Kidney (tissue), 14 donors: ENCODE results near the gene SLC43A1. TPM values are rescaled to one million over a fixed set of nuclear protein-coding genes. Genes with fewer than 3 reads are reported as not detected.

Source experiments
- DNase-seq, 5 donors: peaks; one replicate each; pipeline ENCODE4 v3.0.0-alpha.2; 2013 to 2020
- FAIRE-seq: peaks from 2 replicates; lab custom pipeline; 2012; peaks lifted over from hg19 to GRCh38; lab: Jason Lieb, UNC
- H3K27ac ChIP-seq, 2 donors: one replicate each; pipeline ENCODE4 v1.7.0; 2013; ENCODE audit warnings: low read depth in 2 of 2, low read length in 2 of 2, inconsistent platforms in 1 of 2
- H3K27me3 ChIP-seq: one replicate; pipeline ENCODE4 v1.7.1; 2013; ENCODE audit warnings: low read length, inconsistent platforms; ENCODE audit not compliant: control insufficient read depth, insufficient read depth
- H3K36me3 ChIP-seq, 3 donors: one replicate each; pipeline versions ENCODE4 v1.7.0 to v1.7.1; 2013; ENCODE audit warnings: low read length in 3 of 3, control low read depth in 1 of 3, inconsistent platforms in 1 of 3; ENCODE audit not compliant: insufficient read depth in 3 of 3, control insufficient read depth in 2 of 3
- H3K4me1 ChIP-seq, 3 donors: one replicate each; pipeline versions ENCODE4 v1.7.0 to v1.7.1; 2013; ENCODE audit warnings: low read length in 3 of 3, inconsistent platforms in 1 of 3, low read depth in 1 of 3; ENCODE audit not compliant: control insufficient read depth in 2 of 3, insufficient read depth in 2 of 3
- H3K4me3 ChIP-seq, 3 donors: one replicate each; pipeline versions ENCODE4 v1.7.0 to v1.8.1; 2013; ENCODE audit warnings: low read length in 3 of 3, control low read depth in 1 of 3, inconsistent platforms in 1 of 3
- H3K9ac ChIP-seq, 3 donors: one replicate each; pipeline versions ENCODE4 v1.7.0 to v1.7.1; 2013; ENCODE audit warnings: low read length in 3 of 3, control low read depth in 1 of 3, inconsistent platforms in 1 of 3
- H3K9me3 ChIP-seq, 3 donors: one replicate each; pipeline versions ENCODE4 v1.7.0 to v1.7.1; 2013; ENCODE audit warnings: low read length in 3 of 3, control low read depth in 1 of 3, inconsistent platforms in 1 of 3; ENCODE audit not compliant: control insufficient read depth in 2 of 3, insufficient read depth in 1 of 3
- intact Hi-C: fragments of 100-400 bp; cut with DNase I; formaldehyde crosslinking; loops from one replicate; pipeline ENCODE4 v1.11.1; 2022
- polyA plus RNA-seq: library from polyadenylated mRNA; stranded (reverse); fragments of 350-450 nt; fragmentation: Illumina TruSeq; extraction: RNeasy Lipid Tissue Mini Kit (QIAGEN cat#74804); gene quantifications from one replicate; pipeline ENCODE4 v1.2.3, GENCODE V29; 2014; ENCODE audit warnings: low read depth, low replicate concordance; ENCODE audit not compliant: insufficient read depth
- total RNA-seq: library from RNA; stranded (reverse); fragmentation: NEBNext Ultra II Directional; extraction: Animal tissue kit (Norgen Biotek cat#: 25700); gene quantifications from one replicate; pipeline ENCODE4 v1.2.1, GENCODE V29; 2021
- TF ChIP-seq, protein P1 (sequence below): IDR thresholded peaks from 3 replicates; pipeline ENCODE4 v1.5.1; 2012; ENCODE audit warnings: mild to moderate bottlenecking, moderate library complexity, borderline replicate concordance; ENCODE audit not compliant: insufficient read depth; ENCODE audit errors: extremely low read depth
- donor health status: control.
- donor health status: control.
- donor health status: control.
- donor health status: control.
- donor health status: control.
- donor health status: DM: yes; HTN: yes; CAD: no.
- donor health status: Normal renal cell carcinoma (clear cell type).

Gene SLC43A1
- total and polyA plus RNA-seq, 2 donors from 2014 or later: 4.1 to 16.6 TPM

DNA sequence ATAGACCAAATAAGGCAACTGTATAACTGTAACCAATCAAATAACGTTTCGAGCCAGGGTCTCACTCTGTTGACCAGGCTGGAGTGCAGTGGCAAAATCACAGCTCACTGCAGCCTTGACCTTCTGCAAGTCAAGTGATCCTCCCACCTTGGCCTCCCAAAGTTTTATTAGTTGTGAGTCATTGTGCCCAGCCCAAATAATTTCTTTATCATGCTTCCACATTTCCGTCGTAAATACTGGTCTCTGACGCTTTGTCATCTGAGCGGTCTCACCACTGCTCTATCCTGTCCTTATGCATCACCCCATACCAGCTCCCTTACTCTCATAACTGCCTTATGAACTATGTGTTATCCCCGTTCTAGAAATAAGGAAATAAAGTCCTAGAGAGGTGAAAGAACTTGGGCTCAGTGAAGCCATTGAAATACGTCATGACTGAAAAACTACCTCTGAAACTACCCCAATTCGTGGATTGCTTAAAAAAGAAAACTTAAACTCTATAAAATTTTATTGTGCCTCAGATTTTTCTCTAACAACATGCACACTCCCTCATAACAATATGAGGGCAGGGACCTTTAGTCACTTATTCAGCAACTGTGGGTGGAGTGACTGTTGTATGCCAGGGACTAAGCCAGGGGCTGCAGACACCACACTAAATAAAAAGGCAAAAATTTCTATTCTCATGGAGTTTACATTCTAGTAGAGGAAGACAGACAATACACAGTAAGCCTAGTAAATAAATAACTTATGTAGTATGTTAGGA, 71.0 kb downstream of the SLC43A1 start:
- no peak overlapping the region for H3K27ac ChIP-seq
- DNase-seq (no peak), FAIRE-seq (no peak)
- TF ChIP-seq, protein P1, sequence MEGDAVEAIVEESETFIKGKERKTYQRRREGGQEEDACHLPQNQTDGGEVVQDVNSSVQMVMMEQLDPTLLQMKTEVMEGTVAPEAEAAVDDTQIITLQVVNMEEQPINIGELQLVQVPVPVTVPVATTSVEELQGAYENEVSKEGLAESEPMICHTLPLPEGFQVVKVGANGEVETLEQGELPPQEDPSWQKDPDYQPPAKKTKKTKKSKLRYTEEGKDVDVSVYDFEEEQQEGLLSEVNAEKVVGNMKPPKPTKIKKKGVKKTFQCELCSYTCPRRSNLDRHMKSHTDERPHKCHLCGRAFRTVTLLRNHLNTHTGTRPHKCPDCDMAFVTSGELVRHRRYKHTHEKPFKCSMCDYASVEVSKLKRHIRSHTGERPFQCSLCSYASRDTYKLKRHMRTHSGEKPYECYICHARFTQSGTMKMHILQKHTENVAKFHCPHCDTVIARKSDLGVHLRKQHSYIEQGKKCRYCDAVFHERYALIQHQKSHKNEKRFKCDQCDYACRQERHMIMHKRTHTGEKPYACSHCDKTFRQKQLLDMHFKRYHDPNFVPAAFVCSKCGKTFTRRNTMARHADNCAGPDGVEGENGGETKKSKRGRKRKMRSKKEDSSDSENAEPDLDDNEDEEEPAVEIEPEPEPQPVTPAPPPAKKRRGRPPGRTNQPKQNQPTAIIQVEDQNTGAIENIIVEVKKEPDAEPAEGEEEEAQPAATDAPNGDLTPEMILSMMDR: no peak
- no peaks in the 10 kb centered on the region for H3K4me1 ChIP-seq
- H3K9ac ChIP-seq: no peak overlapping the region
- no peaks in the 10 kb centered on the region for H3K27me3 ChIP-seq
- no peaks in the 10 kb centered on the region for H3K9me3 ChIP-seq
- no peaks in the 10 kb centered on the region for H3K36me3 ChIP-seq
- intact Hi-C loops: no loop called here
- no peak overlapping the region for H3K4me3 ChIP-seq

- Histone ChIP-seq H3K4me1 (no peaks in the 10 kb centered on the region), H3K4me3 (no peak overlapping the region), H3K27me3 (no peaks in the 10 kb centered on the region), H3K27ac (no peak overlapping the region), H3K9ac (no peak overlapping the region), H3K9me3 (no peaks in the 10 kb centered on the region), H3K36me3 (no peaks in the 10 kb centered on the region)
- intact Hi-C loops: no loop called here
- FAIRE-seq (no peak), DNase-seq (no peak)
- TF ChIP-seq, protein P1: no peak
Measured at GRCh38 chr11:57440744-57441414, 74.6 kb downstream of the SLC43A1 start.

DNA sequence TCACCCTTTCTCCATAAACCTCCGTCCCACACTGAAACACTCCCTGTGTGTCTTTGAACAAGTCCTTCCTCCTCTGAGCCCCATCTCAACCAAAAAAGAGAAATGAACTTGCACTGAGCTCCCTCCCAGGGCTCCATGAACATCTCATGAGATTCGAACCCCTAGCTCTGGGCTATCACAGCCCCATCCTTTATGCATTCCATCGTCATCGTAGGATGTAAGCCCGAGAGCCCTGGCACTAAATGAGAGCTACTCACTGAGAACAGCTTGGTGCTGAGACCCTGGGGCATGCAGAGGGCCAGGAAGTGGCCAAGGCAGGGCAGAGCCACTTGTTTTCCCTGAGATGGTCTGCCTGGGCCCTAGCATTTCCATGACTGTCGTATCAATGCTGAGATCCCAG, 75.7 kb downstream of the SLC43A1 start:
- H3K9ac ChIP-seq: no peak overlapping the region

More for the DNA sequence above, 75.7 kb downstream of the SLC43A1 start:
- H3K9me3 ChIP-seq: no peaks in the 10 kb centered on the region
- intact Hi-C loops: no loop called here
- H3K4me1 ChIP-seq: no peaks in the 10 kb centered on the region
- FAIRE-seq: no peak
- no peaks in the 10 kb centered on the region for H3K36me3 ChIP-seq
- H3K27me3 ChIP-seq: no peaks in the 10 kb centered on the region
- TF ChIP-seq, protein P1: no peak
- DNase-seq: no peak
- no peak overlapping the region for H3K27ac ChIP-seq
- no peak overlapping the region for H3K4me3 ChIP-seq
